ENCODE results near the gene ZNRF1. TPM values are rescaled to one million over a fixed set of nuclear protein-coding genes. Genes with fewer than 3 reads are reported as not detected.

The ZNRF1 gene
- 1 to 10 TPM; 2.4 to 5.1 (median 3.4) TPM for total RNA-seq
- 1.4 TPM for total RNA-seq (2013)

- Mint-ChIP-seq H3K27ac (peak within 1 kb of the TSS; percentile 69 to 78), H3K4me3 (peak within 1 kb of the TSS; percentile 88), H3K4me1 (peaks cover 18 to 19% of the 10 kb centered on the region in 2 donors), H3K36me3 (no peaks in the 10 kb centered on the region), H3K9me3 (no peaks in the 10 kb centered on the region), H3K27me3 (ENCODE audit: low read depth in 2 of 2) (peaks cover 32 to 37% of the 10 kb centered on the region in 2 donors)
- no peaks in the 10 kb centered on the region for H3K36me3 ChIP-seq (ENCODE audit: control insufficient read depth, insufficient read depth, low read length)
- H3K4me1 ChIP-seq (ENCODE audit: control insufficient read depth, insufficient read depth, low read length), result peaks cover 19% of the 10 kb centered on the region
- DNase-seq, result peak; percentile 73 to 90
- TF ChIP-seq, protein P1, sequence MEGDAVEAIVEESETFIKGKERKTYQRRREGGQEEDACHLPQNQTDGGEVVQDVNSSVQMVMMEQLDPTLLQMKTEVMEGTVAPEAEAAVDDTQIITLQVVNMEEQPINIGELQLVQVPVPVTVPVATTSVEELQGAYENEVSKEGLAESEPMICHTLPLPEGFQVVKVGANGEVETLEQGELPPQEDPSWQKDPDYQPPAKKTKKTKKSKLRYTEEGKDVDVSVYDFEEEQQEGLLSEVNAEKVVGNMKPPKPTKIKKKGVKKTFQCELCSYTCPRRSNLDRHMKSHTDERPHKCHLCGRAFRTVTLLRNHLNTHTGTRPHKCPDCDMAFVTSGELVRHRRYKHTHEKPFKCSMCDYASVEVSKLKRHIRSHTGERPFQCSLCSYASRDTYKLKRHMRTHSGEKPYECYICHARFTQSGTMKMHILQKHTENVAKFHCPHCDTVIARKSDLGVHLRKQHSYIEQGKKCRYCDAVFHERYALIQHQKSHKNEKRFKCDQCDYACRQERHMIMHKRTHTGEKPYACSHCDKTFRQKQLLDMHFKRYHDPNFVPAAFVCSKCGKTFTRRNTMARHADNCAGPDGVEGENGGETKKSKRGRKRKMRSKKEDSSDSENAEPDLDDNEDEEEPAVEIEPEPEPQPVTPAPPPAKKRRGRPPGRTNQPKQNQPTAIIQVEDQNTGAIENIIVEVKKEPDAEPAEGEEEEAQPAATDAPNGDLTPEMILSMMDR (IDR thresholded peaks at IDR 0.05), result peak; percentile 72
- under 1% methylated on average over 70 of the region's 73 CpGs for WGBS (ENCODE audit: insufficient coverage)
- no peak within 1 kb of the TSS for H3K27ac ChIP-seq (ENCODE audit: low read length)
- H3K9me3 ChIP-seq (ENCODE audit: control insufficient read depth, insufficient read depth, low read length), result no peaks in the 10 kb centered on the region
- ATAC-seq, result peak; percentile 79 to 89 (median 83)
- intact Hi-C loops (cut with micrococcal nuclease), result loop anchor here (1.0 kb wide), 2 partner anchors 13 to 113 kb away; partner anchors contain the start of gene WDR59
- peak within 1 kb of the TSS; percentile 53 for H3K4me3 ChIP-seq (ENCODE audit: low read length)
- H3K27me3 ChIP-seq (ENCODE audit: control insufficient read depth, insufficient read depth, low read length), result peaks cover 7% of the 10 kb centered on the region
Observed at GRCh38 chr16:74998481-74999218, at the start of gene ZNRF1. TSS of gene ZNRF1 (plus strand) at chr16:74999024. CDS start at chr16:74999672, 648 bp downstream.

- no peak for DNase-seq
- Mint-ChIP-seq H3K27me3 (ENCODE audit: low read depth in 2 of 2) (no peaks in the 10 kb centered on the region), H3K9me3 (no peaks in the 10 kb centered on the region), H3K4me3 (no peak overlapping the region), H3K36me3 (no peaks in the 10 kb centered on the region), H3K27ac (no peak overlapping the region), H3K4me1 (no peaks in the 10 kb centered on the region)
- Histone ChIP-seq H3K4me3 (ENCODE audit: low read length) (no peak overlapping the region), H3K27me3 (ENCODE audit: control insufficient read depth, insufficient read depth, low read length) (no peaks in the 10 kb centered on the region), H3K27ac (ENCODE audit: low read length) (no peak overlapping the region), H3K4me1 (ENCODE audit: control insufficient read depth, insufficient read depth, low read length) (no peaks in the 10 kb centered on the region), H3K9me3 (ENCODE audit: control insufficient read depth, insufficient read depth, low read length) (no peaks in the 10 kb centered on the region), H3K36me3 (ENCODE audit: control insufficient read depth, insufficient read depth, low read length) (peaks cover 32% of the 10 kb centered on the region)
- intact Hi-C loops (cut with micrococcal nuclease), result no loop called here
- ATAC-seq, result no peak
- 97% methylated on average over 3 of the region's 3 CpGs for whole genome bisulfite sequencing (ENCODE audit: insufficient coverage)
- TF ChIP-seq, protein P1 (IDR thresholded peaks at IDR 0.05), result no peak
Observed at GRCh38 chr16:74949309-74949708, 49.5 kb upstream of the ZNRF1 start.

- no peak for ATAC-seq
- Histone ChIP-seq H3K4me3 (ENCODE audit: low read length) (no peak overlapping the region), H3K36me3 (ENCODE audit: control insufficient read depth, insufficient read depth, low read length) (peaks cover 35% of the 10 kb centered on the region), H3K27me3 (ENCODE audit: control insufficient read depth, insufficient read depth, low read length) (no peaks in the 10 kb centered on the region), H3K27ac (ENCODE audit: low read length) (no peak overlapping the region), H3K9me3 (ENCODE audit: control insufficient read depth, insufficient read depth, low read length) (no peaks in the 10 kb centered on the region), H3K4me1 (ENCODE audit: control insufficient read depth, insufficient read depth, low read length) (no peaks in the 10 kb centered on the region)
- Mint-ChIP-seq H3K9me3 (no peaks in the 10 kb centered on the region), H3K36me3 (peaks cover 6% of the 10 kb centered on the region), H3K27ac (no peak overlapping the region), H3K4me1 (no peaks in the 10 kb centered on the region), H3K27me3 (ENCODE audit: low read depth in 2 of 2) (no peaks in the 10 kb centered on the region), H3K4me3 (no peak overlapping the region)
- intact Hi-C loops (cut with micrococcal nuclease), result no loop called here
- TF ChIP-seq, protein P1 (IDR thresholded peaks at IDR 0.05), result no peak
- WGBS (ENCODE audit: insufficient coverage), result 96% methylated on average over 7 of the region's 7 CpGs
- DNase-seq, result no peak
Observed at GRCh38 chr16:74950511-74950910, 48.3 kb upstream of the ZNRF1 start.
